ENCODE data around the gene ADGRL3. TPM values are rescaled to one million over a fixed set of nuclear protein-coding genes. Genes with fewer than 3 reads are reported as not detected.

Gene ADGRL3
- total RNA-seq, 1 donor from 2014 or later = 2.1 TPM

DNA sequence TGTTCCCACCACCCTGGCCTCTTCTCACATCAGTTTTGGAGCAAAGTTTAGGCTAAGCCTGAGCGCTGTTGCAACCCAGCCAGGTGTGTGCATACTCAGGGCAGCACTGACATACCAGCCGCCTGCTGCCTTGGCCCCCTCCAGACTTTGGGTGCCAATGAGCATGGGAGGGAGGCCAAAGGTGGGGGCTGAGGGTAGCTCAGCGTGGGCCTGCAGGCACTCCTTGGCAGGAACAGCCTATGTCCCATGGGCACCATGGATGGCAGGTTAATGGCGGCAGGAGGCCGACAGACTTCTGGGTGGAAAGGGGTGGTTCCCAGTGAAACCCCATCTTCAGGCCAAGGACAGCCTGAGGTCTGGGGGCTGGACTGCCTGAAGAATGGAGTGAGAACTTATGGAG lies 462.2 kb downstream of the ADGRL3 start:
- no peaks in the 10 kb centered on the region for H3K27me3 ChIP-seq (ENCODE audit: control insufficient read depth, insufficient read depth, low read length)
- DNase-seq (ENCODE audit: low read depth) = no peak
- TF ChIP-seq, protein P1, sequence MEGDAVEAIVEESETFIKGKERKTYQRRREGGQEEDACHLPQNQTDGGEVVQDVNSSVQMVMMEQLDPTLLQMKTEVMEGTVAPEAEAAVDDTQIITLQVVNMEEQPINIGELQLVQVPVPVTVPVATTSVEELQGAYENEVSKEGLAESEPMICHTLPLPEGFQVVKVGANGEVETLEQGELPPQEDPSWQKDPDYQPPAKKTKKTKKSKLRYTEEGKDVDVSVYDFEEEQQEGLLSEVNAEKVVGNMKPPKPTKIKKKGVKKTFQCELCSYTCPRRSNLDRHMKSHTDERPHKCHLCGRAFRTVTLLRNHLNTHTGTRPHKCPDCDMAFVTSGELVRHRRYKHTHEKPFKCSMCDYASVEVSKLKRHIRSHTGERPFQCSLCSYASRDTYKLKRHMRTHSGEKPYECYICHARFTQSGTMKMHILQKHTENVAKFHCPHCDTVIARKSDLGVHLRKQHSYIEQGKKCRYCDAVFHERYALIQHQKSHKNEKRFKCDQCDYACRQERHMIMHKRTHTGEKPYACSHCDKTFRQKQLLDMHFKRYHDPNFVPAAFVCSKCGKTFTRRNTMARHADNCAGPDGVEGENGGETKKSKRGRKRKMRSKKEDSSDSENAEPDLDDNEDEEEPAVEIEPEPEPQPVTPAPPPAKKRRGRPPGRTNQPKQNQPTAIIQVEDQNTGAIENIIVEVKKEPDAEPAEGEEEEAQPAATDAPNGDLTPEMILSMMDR (IDR thresholded peaks at IDR 0.05; ENCODE audit: insufficient read depth, low read length, poor library complexity, severe bottlenecking) = no peak
- no peak overlapping the region for H3K4me3 ChIP-seq (ENCODE audit: low read depth, low read length)
- no peaks in the 10 kb centered on the region for H3K36me3 ChIP-seq (ENCODE audit: control insufficient read depth, insufficient read depth, low read length)

DNA sequence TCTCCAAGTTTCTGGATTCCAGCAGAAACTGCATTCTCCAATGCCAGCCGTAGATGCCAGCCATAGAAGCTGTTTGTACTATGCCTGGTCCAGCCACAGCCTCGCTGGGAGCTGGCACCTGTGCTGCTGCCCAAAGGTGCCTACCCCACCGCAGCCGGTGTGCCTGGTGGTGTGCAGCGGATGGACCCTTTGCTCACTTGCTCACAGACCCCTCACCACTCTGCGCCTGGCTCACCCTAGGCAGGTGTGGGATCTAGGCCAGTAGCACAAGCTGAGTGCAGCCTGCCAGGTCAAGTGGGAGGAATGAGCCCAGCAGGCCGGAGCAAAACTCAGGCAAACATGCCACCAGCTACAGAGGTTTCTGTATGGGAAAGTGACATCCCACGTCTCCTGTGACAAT lies 463.2 kb downstream of the ADGRL3 start:
- Histone ChIP-seq H3K27me3 (ENCODE audit: control insufficient read depth, insufficient read depth, low read length) (no peaks in the 10 kb centered on the region), H3K36me3 (ENCODE audit: control insufficient read depth, insufficient read depth, low read length) (no peaks in the 10 kb centered on the region), H3K4me3 (ENCODE audit: low read depth, low read length) (no peak overlapping the region)
- TF ChIP-seq, protein P1 (IDR thresholded peaks at IDR 0.05; ENCODE audit: insufficient read depth, low read length, poor library complexity, severe bottlenecking) = no peak
- no peak for DNase-seq (ENCODE audit: low read depth)

DNA sequence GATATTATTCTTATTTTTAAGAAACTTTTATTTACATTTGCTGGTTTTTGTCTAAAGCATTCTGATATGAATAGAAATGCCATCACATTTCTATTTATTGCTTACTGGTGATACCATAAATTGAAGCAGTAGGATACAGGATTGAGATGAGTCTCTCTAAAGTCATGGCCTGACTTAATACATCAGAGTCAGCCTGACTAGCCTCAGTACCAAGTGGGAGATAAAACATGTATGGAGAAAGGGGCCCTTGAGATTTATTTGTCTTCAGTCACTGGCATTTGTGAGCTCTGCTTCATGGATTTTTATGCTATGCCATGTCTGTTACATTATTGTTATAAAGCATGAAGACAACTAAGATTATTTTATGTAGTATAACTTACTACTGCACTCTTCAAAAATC lies 465.5 kb downstream of the ADGRL3 start:
- TF ChIP-seq, protein P1 (IDR thresholded peaks at IDR 0.05; ENCODE audit: insufficient read depth, low read length, poor library complexity, severe bottlenecking) = no peak
- no peak overlapping the region for H3K4me3 ChIP-seq (ENCODE audit: low read depth, low read length)
- no peak for DNase-seq (ENCODE audit: low read depth)
- H3K36me3 ChIP-seq (ENCODE audit: control insufficient read depth, insufficient read depth, low read length) = no peaks in the 10 kb centered on the region
- H3K27me3 ChIP-seq (ENCODE audit: control insufficient read depth, insufficient read depth, low read length) = no peaks in the 10 kb centered on the region

DNA sequence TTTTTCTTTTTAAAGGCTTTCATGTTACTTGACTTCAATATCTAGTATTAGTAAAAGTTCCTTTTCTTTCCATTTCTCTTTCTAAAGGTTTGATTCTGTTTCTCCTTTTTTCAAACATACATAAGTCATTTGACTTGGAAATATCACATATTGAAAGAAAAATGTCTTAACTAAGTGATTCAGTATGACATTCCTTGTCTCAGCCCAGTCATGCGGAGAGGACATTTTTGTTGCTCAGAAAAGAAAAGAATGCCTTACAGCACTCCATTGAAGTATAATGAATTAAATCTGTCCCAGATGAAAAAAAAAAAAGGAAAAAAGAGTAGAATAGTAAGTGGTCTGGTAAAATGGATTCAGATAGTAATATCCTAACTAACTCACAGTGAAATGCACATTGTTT lies 466.1 kb downstream of the ADGRL3 start:
- TF ChIP-seq, protein P1 (IDR thresholded peaks at IDR 0.05; ENCODE audit: insufficient read depth, low read length, poor library complexity, severe bottlenecking) = no peak
- DNase-seq (ENCODE audit: low read depth) = peak; percentile 32
- H3K36me3 ChIP-seq (ENCODE audit: control insufficient read depth, insufficient read depth, low read length) = no peaks in the 10 kb centered on the region
- H3K27me3 ChIP-seq (ENCODE audit: control insufficient read depth, insufficient read depth, low read length) = no peaks in the 10 kb centered on the region
- no peak overlapping the region for H3K4me3 ChIP-seq (ENCODE audit: low read depth, low read length)

DNA sequence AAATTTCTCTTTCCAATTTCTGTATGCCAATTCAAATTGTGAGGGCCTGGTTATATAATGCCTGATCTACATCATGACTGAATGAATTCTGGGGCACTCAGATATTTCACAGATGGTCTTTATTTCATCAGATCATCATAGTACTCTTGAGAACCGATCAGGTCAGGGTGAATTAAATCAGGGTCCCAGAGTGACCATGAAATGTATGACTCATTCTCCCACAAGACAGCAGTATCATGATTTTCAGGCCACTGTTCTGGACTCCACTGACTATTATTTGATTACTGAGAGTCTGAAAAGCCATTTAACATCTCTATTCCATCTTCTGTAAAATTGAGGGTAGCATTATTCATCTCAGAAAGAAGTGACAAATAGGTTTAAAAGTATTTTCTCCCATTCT lies 471.5 kb downstream of the ADGRL3 start:
- no peak for DNase-seq (ENCODE audit: low read depth)
- TF ChIP-seq, protein P1 (IDR thresholded peaks at IDR 0.05; ENCODE audit: insufficient read depth, low read length, poor library complexity, severe bottlenecking) = no peak
- Histone ChIP-seq H3K36me3 (ENCODE audit: control insufficient read depth, insufficient read depth, low read length) (no peaks in the 10 kb centered on the region), H3K27me3 (ENCODE audit: control insufficient read depth, insufficient read depth, low read length) (no peaks in the 10 kb centered on the region), H3K4me3 (ENCODE audit: low read depth, low read length) (no peak overlapping the region)

DNA sequence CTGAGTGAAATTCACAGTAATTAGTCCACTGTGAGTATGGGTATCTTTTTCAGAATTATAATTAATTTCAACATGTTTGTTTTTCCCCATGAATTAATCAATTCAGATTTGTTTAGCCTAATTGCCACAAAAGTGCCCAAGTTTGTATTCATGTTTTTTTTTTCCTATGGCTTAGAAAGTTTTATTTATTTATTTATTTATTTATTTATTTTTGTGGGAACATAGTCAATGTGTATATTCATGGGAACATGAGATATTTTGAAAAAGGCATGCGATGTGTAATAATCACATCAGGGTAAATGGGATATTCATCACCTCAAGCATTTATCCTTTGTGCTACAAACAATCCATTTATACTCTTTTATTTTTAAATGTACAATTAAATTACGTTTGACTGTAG lies 475.3 kb downstream of the ADGRL3 start:
- H3K36me3 ChIP-seq (ENCODE audit: control insufficient read depth, insufficient read depth, low read length) = no peaks in the 10 kb centered on the region
- TF ChIP-seq, protein P1 (IDR thresholded peaks at IDR 0.05; ENCODE audit: insufficient read depth, low read length, poor library complexity, severe bottlenecking) = no peak
- H3K27me3 ChIP-seq (ENCODE audit: control insufficient read depth, insufficient read depth, low read length) = no peaks in the 10 kb centered on the region
- H3K4me3 ChIP-seq (ENCODE audit: low read depth, low read length) = no peak overlapping the region
- no peak for DNase-seq (ENCODE audit: low read depth)
